GM18502 (cell line): ENCODE results near the gene TMEM72.
"Not testable (repeated sequence)": the region's sequence is repeated elsewhere in the genome, so short reads cannot be mapped to it uniquely, and the experiment has no call there.

Experiments
- ATAC-seq: cut with Tn5 transposase; IDR thresholded peaks from one replicate; pipeline ENCODE4 v1.9.1; 2021; ENCODE audit warnings: mild to moderate bottlenecking; ENCODE audit not compliant: unreplicated experiment, poor library complexity

Gene TMEM72

GRCh38 chr10:44911081-44911540, at the start of gene TMEM72:
TSS of gene TMEM72 (plus strand) at chr10:44911337. CDS start at chr10:44911513, 176 bp downstream.
- no peak for ATAC-seq

DNA sequence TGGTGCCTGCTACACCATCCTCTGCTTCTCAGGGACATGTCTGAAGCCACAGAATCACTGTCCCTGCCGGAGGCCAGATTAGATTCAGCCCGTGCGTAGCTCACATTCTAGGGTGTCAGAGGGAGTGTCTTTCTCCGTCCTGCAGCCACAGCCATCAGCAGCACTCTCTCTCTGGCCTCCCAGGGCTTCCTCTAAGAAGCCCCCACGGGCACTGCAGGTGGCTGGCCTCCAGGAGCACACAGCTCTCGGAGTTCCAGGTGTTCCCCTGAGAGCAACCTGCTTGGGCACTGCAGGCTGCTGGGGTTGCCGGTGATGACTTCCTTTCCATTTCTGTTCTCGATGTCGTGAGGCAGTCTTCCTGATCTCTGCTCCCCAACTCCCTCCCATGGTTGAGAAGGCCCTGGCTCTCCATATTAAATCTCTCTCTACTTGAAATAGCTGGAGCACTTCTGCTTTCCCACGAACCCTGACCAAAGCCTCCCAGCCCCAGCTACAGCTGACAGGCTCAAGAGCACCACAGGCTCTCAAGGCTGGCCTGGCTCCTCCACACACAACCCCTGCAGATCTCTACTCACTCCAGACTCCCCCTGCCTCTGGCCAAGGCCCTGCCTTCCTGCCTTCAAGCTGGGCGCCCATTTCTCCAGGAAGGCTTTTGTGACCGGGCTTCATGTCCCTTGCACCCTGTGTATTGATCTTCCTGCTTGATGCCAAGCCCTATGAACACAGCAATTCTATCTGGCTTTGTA, 49.0 kb upstream of the TMEM72 start:
- no peak for ATAC-seq

GRCh38 chr10:44862924-44863323, 48.2 kb upstream of the TMEM72 start:
- ATAC-seq: no peak

- ATAC-seq: no peak
These were observed 47.6 kb upstream of the TMEM72 start for GRCh38 chr10:44863344-44864047.

DNA sequence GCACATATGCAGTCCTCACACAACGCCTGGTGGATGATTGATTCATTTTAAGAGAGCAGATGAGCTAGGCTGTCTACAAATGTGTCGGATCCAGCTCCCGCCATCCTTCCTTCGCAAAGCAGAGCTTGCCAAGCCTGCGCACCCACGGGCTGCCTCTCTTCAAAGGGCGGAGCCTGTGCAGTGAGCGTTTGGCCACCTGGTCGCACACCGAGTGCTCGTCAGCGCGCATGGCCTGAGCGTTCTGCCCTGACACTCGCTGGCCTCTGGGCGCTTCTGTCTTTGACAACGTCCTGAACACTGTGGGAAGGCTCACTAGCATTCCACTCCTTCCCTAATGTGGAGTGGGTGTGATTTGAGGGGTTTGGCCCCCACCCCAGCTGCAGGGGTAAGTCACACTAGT, 47.1 kb upstream of the TMEM72 start:
- ATAC-seq: no peak

DNA sequence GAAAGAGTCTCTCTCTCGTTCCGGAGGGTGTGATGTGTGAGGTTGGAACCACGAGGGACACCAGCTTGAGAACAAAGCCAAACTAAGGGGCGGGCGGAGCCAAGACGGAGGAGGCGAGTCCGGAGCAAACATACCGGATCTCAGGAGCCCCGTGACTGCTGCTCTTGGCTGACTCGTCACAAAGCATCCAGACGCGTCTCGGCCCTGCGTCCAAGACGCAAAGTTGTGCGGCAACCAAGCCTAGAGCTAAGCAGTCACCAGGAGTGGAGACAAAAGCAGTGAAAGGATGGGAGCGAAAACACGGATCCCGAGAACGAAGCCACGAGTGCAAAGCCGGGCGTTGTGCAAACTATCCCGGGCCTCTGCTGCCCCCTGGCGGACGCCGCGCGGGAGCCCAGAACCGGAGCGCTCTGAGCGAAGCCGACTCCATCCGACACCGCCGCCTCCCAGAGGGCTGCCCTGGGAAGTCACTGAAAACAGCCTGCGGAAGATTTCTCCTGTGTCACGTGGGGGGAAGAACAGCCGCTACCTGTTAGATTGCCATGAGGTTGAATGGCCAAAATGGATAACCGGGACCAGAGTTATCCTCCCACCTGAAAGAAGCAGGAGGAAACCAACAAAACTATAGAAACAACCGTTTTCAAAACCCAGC, 46.4 kb upstream of the TMEM72 start:
- peak; percentile 84 for ATAC-seq

- no peak for ATAC-seq
These were observed 45.9 kb upstream of the TMEM72 start for GRCh38 chr10:44865289-44865671.

GRCh38 chr10:44866367-44866766, 44.8 kb upstream of the TMEM72 start:
- not testable (repeated sequence) for ATAC-seq

DNA sequence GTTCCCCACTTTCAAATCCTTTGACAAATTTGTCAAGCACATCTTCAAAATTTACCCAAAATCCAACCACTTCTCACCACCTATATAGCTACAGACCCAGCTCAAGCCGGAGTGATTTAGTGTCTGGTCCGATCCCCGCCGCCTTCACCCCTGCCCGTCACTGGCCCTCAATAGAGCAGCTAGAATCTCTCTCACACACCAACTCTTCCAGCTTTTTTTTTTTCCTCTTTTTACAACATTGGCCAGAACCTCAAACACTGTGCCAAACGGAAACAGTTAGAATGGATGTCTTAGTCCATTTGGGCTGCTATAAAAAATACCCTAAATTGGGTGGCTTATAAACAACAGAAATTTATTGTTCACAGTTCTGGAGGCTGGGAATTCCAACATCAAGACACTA, 41.1 kb upstream of the TMEM72 start:
- ATAC-seq: no peak

GRCh38 chr10:44873160-44873559, 38.0 kb upstream of the TMEM72 start:
- ATAC-seq: no peak

GRCh38 chr10:44874166-44874565, 37.0 kb upstream of the TMEM72 start:
- no peak for ATAC-seq

DNA sequence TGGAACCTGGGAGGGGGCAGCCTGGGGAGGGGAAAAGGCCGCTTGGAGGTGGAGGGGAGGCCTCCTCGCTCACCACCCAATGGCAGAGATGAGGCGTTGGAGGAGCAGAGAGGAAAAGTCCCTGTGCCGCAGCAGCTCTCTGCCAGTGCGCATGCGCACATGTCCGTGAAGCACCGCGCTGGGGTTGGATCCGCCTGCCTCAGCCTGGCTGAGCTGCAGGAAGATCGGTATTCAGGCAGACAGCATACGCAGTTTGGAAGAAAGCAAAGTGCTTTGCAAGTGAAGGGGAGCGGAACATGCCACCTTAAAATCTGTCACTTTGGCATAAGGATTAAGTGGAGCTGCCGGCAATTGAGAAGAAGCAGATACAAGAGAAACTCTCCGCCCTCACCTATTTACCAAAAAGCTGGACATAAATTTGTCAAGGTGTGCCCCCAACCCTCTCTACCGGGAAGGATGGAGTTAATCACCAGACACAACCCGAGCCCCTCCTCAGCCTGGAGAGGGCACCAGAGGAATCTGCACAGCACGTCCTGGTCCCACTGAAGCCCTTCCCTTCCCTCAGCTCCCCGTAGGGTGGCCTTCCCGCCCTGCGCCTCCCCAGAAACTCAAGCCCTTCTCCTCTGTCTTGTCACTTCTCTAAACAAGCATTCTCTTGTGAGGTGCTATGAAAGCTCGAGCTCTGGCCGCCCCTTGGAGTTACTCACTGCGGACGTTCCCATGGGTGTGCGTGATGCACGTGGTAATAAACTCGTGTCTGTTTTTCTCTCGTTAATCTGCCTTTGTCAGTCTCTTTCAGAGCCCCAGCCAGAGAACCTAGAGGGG, 32.2 kb upstream of the TMEM72 start:
- ATAC-seq: peak; percentile 87

DNA sequence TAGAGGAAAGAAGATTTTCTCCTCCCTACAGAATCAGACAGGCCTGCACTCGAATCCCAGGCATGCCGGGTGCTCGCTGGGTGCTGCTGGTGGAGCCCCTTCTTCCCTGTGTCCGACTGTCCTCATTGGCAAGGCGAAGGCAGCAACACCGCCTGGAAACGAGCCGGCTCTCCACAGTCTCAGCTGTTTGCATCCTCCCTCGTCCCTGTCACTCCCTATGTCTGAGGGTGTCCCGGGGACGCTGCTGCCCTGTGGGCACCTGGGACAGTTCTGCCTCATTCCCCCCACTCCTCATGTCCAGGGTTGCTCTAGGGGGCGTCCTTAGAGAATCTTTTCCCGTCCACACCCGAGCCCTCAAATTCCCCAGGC, 31.6 kb upstream of the TMEM72 start:
- ATAC-seq: no peak

DNA sequence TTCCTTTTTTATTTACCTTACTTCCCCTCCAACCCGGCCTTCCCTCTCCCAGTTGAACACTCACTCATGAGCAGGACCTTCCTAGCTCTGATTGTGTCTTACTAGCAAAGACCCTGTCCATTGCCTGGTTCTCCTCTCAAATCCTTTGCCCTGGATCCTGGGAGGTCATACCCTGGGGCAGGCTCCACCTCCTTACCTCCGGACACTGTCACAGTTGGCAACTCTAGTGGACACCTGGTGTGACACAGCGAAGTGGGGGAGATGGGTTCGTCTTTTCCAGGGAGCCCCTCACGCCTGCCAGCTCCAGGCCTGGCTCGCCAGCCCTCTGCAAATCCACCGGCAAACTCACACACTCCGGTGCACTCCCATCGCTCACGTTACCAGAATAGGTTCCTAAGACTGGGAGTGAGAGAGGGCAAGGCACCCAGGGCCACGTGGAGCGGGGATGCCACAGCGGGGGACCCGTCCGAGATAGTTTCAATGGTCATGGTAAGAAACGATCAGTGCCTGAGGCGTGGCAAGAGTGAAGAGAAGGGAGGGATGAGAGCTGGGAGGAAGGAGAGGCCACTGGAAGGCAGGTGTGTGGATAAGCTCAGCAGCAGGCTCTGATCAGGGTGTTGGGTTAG, 30.9 kb upstream of the TMEM72 start:
- ATAC-seq: no peak

DNA sequence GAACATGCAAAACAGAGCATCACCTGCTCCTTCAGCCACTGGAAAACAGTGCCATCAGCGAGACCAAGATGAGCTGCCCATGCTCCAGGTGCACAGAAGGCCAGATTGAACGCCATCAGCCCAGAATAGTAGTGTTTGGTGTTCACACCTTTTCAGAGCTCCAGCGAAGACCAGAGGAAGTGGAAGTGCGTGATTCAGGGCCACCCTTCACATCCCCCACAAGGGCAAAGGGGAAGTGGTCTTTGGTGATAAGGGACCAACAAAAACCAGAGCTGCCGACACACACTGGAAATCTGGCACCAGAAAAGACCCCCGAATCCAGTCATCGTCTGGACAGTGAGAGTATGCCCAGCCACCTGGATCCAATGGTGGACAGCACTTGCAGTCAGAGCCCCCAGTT, 29.5 kb upstream of the TMEM72 start:
- no peak for ATAC-seq

GRCh38 chr10:44882166-44882720, 28.9 kb upstream of the TMEM72 start:
- no peak for ATAC-seq

GRCh38 chr10:44883593-44884331, 27.4 kb upstream of the TMEM72 start:
- no peak for ATAC-seq

DNA sequence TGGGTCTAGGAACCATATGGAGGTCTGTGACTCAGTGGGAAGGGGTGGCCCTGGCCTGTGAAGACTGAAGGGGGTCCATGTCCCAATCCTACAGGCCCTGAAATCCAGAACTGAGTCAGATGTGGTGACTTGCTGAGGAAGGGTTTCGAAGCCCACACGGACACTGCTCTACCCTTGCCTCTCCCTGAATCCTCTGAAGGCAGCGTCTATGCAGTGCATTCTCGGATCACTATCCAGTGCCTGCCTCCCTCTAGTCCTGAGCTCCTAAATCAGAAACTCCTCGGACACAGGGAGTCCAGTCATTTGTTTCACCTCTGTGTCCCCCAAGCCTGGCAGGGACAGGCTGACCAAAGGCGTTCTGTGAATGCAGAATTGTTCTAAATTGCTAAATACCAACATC, 25.4 kb upstream of the TMEM72 start:
- no peak for ATAC-seq

GRCh38 chr10:44886966-44887365, 24.2 kb upstream of the TMEM72 start:
- no peak for ATAC-seq
